Skeletal muscle tissue (tissue), 4 donors: ENCODE measurements around the gene CFI. TPM values are rescaled to one million over a fixed set of nuclear protein-coding genes. Genes with fewer than 3 reads are reported as not detected.

Experiments used
- H3K27ac ChIP-seq: one replicate; pipeline ENCODE4 v1.7.0; 2013; ENCODE audit warnings: mild to moderate bottlenecking, low read depth, low read length, inconsistent platforms
- H3K27me3 ChIP-seq, 3 donors: one replicate each; pipeline ENCODE4 v1.7.0; 2013; ENCODE audit warnings: low read length in 3 of 3; ENCODE audit not compliant: control insufficient read depth in 3 of 3, insufficient read depth in 3 of 3
- H3K36me3 ChIP-seq, 3 donors: one replicate each; pipeline ENCODE4 v1.7.0; 2013; ENCODE audit warnings: low read length in 3 of 3; ENCODE audit not compliant: control insufficient read depth in 3 of 3, insufficient read depth in 3 of 3
- H3K4me1 ChIP-seq, 3 donors: one replicate each; pipeline ENCODE4 v1.7.0; 2013; ENCODE audit warnings: low read length in 3 of 3, mild to moderate bottlenecking in 3 of 3; ENCODE audit not compliant: control insufficient read depth in 3 of 3, insufficient read depth in 3 of 3
- H3K4me3 ChIP-seq, 3 donors: one replicate each; pipeline ENCODE4 v1.7.0; 2013; ENCODE audit warnings: low read length in 3 of 3
- H3K9ac ChIP-seq, 3 donors: one replicate each; pipeline ENCODE4 v1.7.0; 2013; ENCODE audit warnings: low read length in 3 of 3, mild to moderate bottlenecking in 3 of 3, moderate library complexity in 2 of 3, low read depth in 1 of 3
- H3K9me3 ChIP-seq, 3 donors: one replicate each; pipeline ENCODE4 v1.7.0; 2013; ENCODE audit warnings: low read length in 3 of 3; ENCODE audit not compliant: control insufficient read depth in 3 of 3
- total RNA-seq: library from RNA; depleted of rRNA; stranded (reverse); fragments of >200 nt; gene quantifications from one replicate; pipeline ENCODE4 v1.2.3, GENCODE V29; 2014
- donor health status: Osteomylitis.

The CFI gene
- 5.7 TPM for total RNA-seq

DNA sequence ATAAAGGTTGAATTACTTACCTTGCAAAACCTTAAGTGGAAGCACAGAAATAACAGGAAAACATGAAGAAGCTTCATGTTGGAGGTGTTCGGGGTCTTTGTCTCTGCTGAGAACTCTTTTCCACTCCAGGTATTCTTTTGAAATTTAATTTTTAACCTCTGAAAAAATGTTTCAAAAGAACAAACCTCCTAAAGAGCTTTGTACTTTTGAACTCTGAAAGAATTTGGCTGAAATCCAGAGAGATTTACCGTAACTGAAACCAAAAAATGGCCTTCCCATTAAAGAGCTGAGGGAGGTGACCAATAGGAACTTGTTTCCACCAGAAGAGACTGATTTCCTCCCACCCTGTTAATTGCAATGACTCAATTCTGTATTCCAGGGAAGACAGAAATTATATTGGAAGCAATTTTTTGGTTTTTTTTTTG is at the start of gene CFI:
CFI (minus strand) TSS at position 105 of the 425 bp plus-strand sequence; CDS start at position 77, 28 bp downstream.
- H3K9me3 ChIP-seq = no peaks in the 10 kb centered on the region
- no peaks in the 10 kb centered on the region for H3K27me3 ChIP-seq
- no peaks in the 10 kb centered on the region for H3K36me3 ChIP-seq
- peaks cover 0 to 3% (median 0%) of the 10 kb centered on the region in 3 donors for H3K4me1 ChIP-seq
- no peak within 1 kb of the TSS for H3K27ac ChIP-seq
- peak within 1 kb of the TSS in 1 of 3 donors; percentile 36 for H3K9ac ChIP-seq
- H3K4me3 ChIP-seq = peak within 1 kb of the TSS in 2 of 3 donors; percentile 0 to 64

DNA sequence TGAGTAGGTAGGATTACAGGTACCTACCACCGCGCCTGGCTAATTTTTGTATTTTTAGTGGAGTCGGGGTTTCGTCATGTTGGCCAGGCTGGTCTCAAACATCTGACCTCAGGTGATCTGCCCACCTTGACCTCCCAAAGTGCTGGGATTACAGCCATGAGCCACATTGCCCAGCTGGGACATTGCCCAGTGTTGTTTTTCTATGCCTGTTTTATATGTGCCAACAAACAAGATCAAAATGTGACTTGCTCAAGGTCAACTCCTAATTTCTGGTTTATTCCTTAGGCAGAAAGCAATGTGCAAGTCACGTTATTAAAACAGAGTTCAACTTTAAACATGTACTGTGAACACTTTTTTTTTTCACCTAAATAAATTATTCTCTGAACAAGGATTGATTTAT is 48.8 kb upstream of the CFI start:
- H3K9ac ChIP-seq = no peak overlapping the region
- no peaks in the 10 kb centered on the region for H3K36me3 ChIP-seq
- H3K27ac ChIP-seq = no peak overlapping the region
- H3K27me3 ChIP-seq = no peaks in the 10 kb centered on the region
- no peaks in the 10 kb centered on the region for H3K4me1 ChIP-seq
- H3K9me3 ChIP-seq = no peaks in the 10 kb centered on the region
- no peak overlapping the region for H3K4me3 ChIP-seq

DNA sequence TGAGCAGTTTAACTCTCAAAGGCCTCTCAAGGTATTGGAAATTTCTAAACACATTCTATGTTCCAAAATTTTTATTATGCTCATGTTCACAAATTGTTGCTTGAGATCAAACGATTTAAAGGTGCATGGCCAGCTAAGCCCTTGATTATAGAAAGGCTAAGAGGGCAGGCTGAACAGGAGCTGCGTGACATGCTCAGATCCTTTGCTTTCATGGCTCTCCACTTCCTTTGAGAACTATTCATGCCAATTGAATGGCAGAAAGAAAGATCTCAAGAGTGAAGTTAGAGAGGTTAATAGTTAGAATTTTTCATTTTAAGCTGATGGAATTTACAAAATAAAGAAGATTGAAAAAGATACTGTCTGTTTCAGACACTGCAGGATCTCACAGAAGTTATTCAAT is 46.7 kb upstream of the CFI start:
- H3K27me3 ChIP-seq = no peaks in the 10 kb centered on the region
- no peaks in the 10 kb centered on the region for H3K4me1 ChIP-seq
- no peak overlapping the region for H3K27ac ChIP-seq
- H3K9me3 ChIP-seq = no peaks in the 10 kb centered on the region
- H3K4me3 ChIP-seq = no peak overlapping the region
- H3K9ac ChIP-seq = no peak overlapping the region
- H3K36me3 ChIP-seq = no peaks in the 10 kb centered on the region

DNA sequence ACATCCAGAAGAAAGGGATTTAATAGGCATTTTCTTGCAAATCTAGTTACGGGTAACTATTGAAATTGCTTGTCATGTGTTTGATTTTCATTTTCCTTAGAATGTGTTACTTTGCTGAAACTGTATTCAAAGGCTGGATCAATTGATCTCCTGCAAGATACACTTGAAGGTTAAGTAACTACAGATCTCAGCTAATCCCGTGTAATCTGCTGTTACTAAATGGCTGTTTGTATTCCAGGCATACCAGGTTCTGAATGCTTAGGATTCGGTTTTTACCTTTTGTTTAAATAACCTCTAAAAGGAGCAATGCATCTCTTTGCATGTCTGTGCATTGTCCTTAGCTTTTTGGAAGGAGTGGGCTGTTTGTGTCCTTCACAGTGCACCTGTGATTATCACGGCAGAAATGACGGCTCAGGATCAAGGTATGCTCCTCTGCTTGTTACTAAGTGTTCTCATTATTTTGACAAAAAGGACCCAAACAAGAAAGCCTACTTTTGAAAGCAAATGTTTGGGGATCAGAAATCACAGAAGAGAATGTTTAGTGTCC is 46.2 kb upstream of the CFI start, which contains the start of gene LRIT3:
LRIT3 (plus strand) TSS at position 212 of the 547 bp plus-strand sequence; CDS start at position 307, 95 bp downstream.
- Histone ChIP-seq H3K9me3 (no peaks in the 10 kb centered on the region), H3K27ac (no peak within 1 kb of the TSS), H3K4me1 (no peaks in the 10 kb centered on the region), H3K4me3 (no peak within 1 kb of the TSS), H3K9ac (no peak within 1 kb of the TSS), H3K27me3 (no peaks in the 10 kb centered on the region), H3K36me3 (no peaks in the 10 kb centered on the region)

DNA sequence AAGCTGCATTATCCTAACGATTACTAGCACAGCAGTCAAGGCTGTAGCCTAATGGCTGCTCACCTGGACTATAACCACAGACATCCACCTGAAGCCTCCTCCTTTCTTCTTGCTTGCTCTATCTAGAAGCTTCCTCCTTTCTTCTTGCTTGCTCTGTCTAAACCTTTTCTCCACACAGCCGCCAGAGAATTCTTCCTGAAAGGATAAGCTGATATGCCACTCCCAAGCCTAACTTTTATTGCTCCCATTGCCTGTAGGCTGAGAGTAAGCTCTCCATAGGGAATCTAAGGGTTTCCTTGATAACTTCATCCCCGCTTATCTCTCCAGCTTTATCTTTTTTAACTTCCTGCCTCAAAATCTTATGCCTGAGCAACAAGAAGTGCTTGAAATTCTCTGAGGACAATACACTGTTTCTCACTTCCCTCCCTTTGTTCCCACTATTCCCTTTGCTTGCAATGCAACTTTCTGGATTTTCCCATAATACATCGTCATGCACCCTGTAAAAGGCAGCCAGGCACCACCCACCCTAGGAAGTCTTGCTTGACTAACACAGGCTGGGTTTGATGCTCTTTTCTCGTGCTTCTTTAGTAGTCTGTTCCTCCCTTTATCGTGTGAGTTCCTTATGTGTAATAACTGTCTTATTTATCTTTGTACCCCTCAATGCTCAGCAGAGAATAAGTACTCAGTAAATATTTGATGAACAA is 44.7 kb upstream of the CFI start:
- H3K27ac ChIP-seq = no peak overlapping the region
- no peak overlapping the region for H3K4me3 ChIP-seq
- no peaks in the 10 kb centered on the region for H3K9me3 ChIP-seq
- H3K36me3 ChIP-seq = no peaks in the 10 kb centered on the region
- no peaks in the 10 kb centered on the region for H3K4me1 ChIP-seq
- no peaks in the 10 kb centered on the region for H3K27me3 ChIP-seq
- H3K9ac ChIP-seq = no peak overlapping the region

DNA sequence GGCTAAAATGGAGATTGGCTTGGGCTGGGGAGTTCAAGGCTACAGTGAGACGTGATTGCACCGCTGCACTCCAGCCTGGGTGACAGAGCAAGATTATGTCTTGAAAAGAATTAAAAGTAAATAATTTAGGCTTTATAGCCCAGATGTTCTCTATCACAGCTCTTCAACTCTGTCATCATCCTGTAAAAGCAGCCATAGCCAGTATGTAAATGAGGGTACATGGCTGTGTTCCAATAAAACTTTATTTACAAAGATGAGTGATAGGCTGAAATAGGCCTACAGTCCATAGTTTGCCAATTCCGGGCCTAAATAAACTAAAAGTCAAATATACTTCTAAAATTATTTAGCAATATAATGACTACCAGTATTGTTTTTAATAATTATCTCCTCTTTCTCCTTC is 35.2 kb upstream of the CFI start:
- no peak overlapping the region for H3K4me3 ChIP-seq
- H3K36me3 ChIP-seq = no peaks in the 10 kb centered on the region
- H3K27ac ChIP-seq = no peak overlapping the region
- no peaks in the 10 kb centered on the region for H3K9me3 ChIP-seq
- H3K9ac ChIP-seq = no peak overlapping the region
- no peaks in the 10 kb centered on the region for H3K4me1 ChIP-seq
- no peaks in the 10 kb centered on the region for H3K27me3 ChIP-seq

DNA sequence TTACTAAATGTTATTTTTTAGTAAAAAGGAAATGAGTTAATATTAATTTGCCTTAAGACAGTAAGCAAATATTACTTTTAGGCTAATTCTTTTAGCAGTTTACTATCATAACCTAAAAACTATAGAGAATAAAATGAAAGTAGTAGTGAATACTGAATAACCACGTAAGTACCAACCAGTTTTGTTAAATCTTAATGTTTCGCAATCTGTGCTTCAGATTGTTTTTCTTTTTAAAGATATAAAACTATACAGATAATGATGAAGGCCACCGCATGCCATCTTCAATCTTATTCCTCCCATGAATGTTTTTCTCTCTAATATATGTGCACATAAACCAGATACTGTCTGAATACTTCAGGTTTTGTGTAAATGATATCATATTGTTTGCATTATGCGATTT is 32.0 kb upstream of the CFI start:
- Histone ChIP-seq H3K4me3 (no peak overlapping the region), H3K4me1 (no peaks in the 10 kb centered on the region), H3K36me3 (peaks cover 0 to 2% (median 0%) of the 10 kb centered on the region in 3 donors), H3K27ac (no peak overlapping the region), H3K27me3 (no peaks in the 10 kb centered on the region), H3K9me3 (no peaks in the 10 kb centered on the region), H3K9ac (no peak overlapping the region)

DNA sequence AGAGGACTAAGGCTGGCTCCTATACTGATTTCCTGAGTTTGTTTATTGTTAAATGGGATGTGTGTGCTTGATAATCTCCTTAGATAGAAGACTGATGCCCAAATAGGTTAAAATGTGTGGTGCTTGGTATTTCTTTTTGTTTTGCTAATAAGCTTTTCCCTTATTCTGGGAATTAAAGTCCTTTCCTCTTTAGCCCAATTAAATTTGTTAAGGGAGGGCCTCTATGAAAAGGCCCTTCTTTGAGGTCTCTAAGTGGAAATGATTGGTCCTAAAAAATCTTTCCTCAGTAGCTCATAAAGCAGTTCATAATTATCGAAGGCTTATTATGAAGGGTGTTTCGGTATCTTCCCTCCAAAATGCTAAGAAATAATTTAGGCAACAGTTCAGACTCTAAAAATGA is 25.9 kb upstream of the CFI start, which contains the start of gene RRH:
RRH (plus strand) TSS at position 301 of the 400 bp plus-strand sequence; CDS start at position 357, 56 bp downstream.
- H3K4me3 ChIP-seq = no peak within 1 kb of the TSS
- H3K27me3 ChIP-seq = no peaks in the 10 kb centered on the region
- peak within 1 kb of the TSS in 1 of 3 donors; percentile 10 for H3K9ac ChIP-seq
- no peak within 1 kb of the TSS for H3K27ac ChIP-seq
- no peaks in the 10 kb centered on the region for H3K9me3 ChIP-seq
- H3K36me3 ChIP-seq = peaks cover 3 to 20% (median 16%) of the 10 kb centered on the region in 3 donors
- H3K4me1 ChIP-seq = no peaks in the 10 kb centered on the region

DNA sequence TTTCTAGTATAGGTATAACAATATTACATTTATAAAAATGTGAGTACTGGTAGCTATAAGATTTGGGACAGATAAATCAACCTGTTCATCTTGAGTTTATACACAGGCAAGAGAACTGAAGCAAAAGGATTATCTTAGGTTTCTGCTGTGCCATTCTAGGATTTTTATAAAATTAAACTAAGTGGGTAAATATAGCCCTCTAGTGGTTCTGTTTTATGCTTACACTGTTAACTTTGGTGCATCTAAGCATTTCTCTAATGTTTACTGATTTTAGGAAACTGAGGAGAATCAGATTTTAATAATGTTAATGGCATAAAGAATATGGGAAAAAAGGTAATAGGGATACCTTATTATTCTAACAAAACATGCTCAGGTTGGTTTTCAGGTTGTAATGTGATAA is 24.9 kb upstream of the CFI start:
- Histone ChIP-seq H3K9me3 (no peaks in the 10 kb centered on the region), H3K27me3 (no peaks in the 10 kb centered on the region)

DNA sequence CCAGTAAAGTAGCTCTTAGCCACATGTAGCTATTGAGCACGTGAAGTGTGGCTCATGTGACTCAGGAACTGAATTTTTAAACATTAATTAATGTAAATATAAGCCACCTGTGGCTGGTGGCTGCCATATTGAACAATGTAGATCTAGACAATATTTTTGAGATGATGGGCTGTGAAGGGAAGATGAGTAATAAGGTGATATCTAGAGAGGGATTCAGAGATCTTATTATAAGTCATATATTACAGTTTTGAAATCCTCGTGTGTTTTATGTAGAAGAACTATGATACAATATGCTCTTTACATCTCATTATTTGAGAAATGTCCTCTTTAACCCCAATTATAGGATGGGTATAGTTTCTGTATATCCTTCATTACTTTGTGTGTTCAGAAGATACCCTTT is 19.4 kb upstream of the CFI start:
- Histone ChIP-seq H3K36me3 (peaks cover 6 to 47% (median 36%) of the 10 kb centered on the region in 3 donors), H3K9ac (no peak overlapping the region), H3K27me3 (no peaks in the 10 kb centered on the region), H3K9me3 (no peaks in the 10 kb centered on the region), H3K4me3 (no peak overlapping the region), H3K27ac (no peak overlapping the region), H3K4me1 (peaks cover 5 to 11% (median 6%) of the 10 kb centered on the region in 3 donors)

More for the DNA sequence above, 24.9 kb upstream of the CFI start:
- H3K4me3 ChIP-seq = no peak overlapping the region
- no peak overlapping the region for H3K9ac ChIP-seq
- peaks cover 6 to 26% (median 21%) of the 10 kb centered on the region in 3 donors for H3K36me3 ChIP-seq
- no peaks in the 10 kb centered on the region for H3K4me1 ChIP-seq
- H3K27ac ChIP-seq = no peak overlapping the region
